CD14-positive monocyte (primary cell): ENCODE measurements around the gene LAMB1. TPM values are rescaled to one million over a fixed set of nuclear protein-coding genes. Genes with fewer than 3 reads are reported as not detected.

Experiments used
- DNase-seq, 3 donors: peaks; one replicate each; pipeline ENCODE4 v3.0.0-alpha.2; 2011 to 2022
- H2AFZ ChIP-seq: 2 replicates; pipeline ENCODE4 v1.6.0; 2012; ENCODE audit warnings: mild to moderate bottlenecking, low read depth, low read length, inconsistent platforms; ENCODE audit not compliant: insufficient read depth, poor library complexity, severe bottlenecking
- H3K27ac ChIP-seq, 2 donors: 1 replicate in 1 of 2; 2 replicates in 1 of 2; pipeline ENCODE4 v1.5.1; 2012 to 2013; ENCODE audit warnings: low read length in 2 of 2, control low read depth in 1 of 2, inconsistent platforms in 1 of 2, low read depth in 1 of 2, mild to moderate bottlenecking in 1 of 2
- H3K27me3 ChIP-seq, 2 donors: one replicate each; pipeline versions ENCODE4 v1.6.0 to v1.6.1; 2011 to 2013; ENCODE audit warnings: low read length in 2 of 2; ENCODE audit not compliant: control insufficient read depth in 2 of 2, insufficient read depth in 2 of 2
- H3K36me3 ChIP-seq, 2 donors: replicated peaks in 1 of 2; 1 replicate in 1 of 2; 2 replicates in 1 of 2; pipeline versions ENCODE4 v1.5.1 to v1.6.1; 2012 to 2013; ENCODE audit warnings: low read length in 2 of 2, control low read depth in 1 of 2, inconsistent platforms in 1 of 2, mild to moderate bottlenecking in 1 of 2; ENCODE audit not compliant: insufficient read depth in 2 of 2, control insufficient read depth in 1 of 2
- H3K4me1 ChIP-seq, 2 donors: 1 replicate in 1 of 2; 2 replicates in 1 of 2; pipeline versions ENCODE4 v1.5.1 to v1.6.1; 2012 to 2013; ENCODE audit warnings: low read length in 2 of 2, control low read depth in 1 of 2, inconsistent platforms in 1 of 2, mild to moderate bottlenecking in 1 of 2, moderate library complexity in 1 of 2; ENCODE audit not compliant: insufficient read depth in 2 of 2, control insufficient read depth in 1 of 2
- H3K4me2 ChIP-seq: replicated peaks from 2 replicates; pipeline ENCODE3; 2012; ENCODE audit warnings: low read length, moderate library complexity, mild to moderate bottlenecking; ENCODE audit not compliant: poor library complexity, severe bottlenecking; ENCODE audit errors: extremely low read depth
- H3K4me3 ChIP-seq, 3 experiments: fragments of 200-600 bp in 1 of 3; sonication (generic) in 1 of 3; replicated peaks in 1 of 3; 1 replicate in 2 of 3; 2 replicates in 1 of 3; pipeline ENCODE4 v1.5.1; 2011 to 2013; ENCODE audit warnings: low read length in 3 of 3, mild to moderate bottlenecking in 3 of 3, control low read depth in 2 of 3, low read depth in 2 of 3, inconsistent platforms in 1 of 3, moderate library complexity in 1 of 3
- H3K79me2 ChIP-seq: 2 replicates; pipeline ENCODE4 v1.6.0; 2012; ENCODE audit warnings: mild to moderate bottlenecking, control low read depth, inconsistent platforms, low read length, moderate library complexity; ENCODE audit not compliant: insufficient read depth
- H3K9ac ChIP-seq: 2 replicates; pipeline ENCODE4 v1.6.0; 2017; ENCODE audit warnings: low read length, mild to moderate bottlenecking; ENCODE audit not compliant: insufficient read depth, poor library complexity, severe bottlenecking
- H3K9me3 ChIP-seq, 2 donors: replicated peaks in 1 of 2; 1 replicate in 1 of 2; 2 replicates in 1 of 2; pipeline versions ENCODE4 v1.5.1 to v1.6.1; 2012 to 2013; ENCODE audit warnings: low read length in 2 of 2, control low read depth in 1 of 2; ENCODE audit not compliant: control insufficient read depth in 1 of 2, insufficient read depth in 1 of 2
- H4K20me1 ChIP-seq: 2 replicates; pipeline ENCODE4 v1.6.0; 2012; ENCODE audit warnings: mild to moderate bottlenecking, low read length, control low read depth, moderate library complexity; ENCODE audit not compliant: insufficient read depth
- H3K27ac Mint-ChIP-seq, 7 donors: one replicate each; pipeline ENCODE4 v1.8.0; 2020; ENCODE audit warnings: mild to moderate bottlenecking in 7 of 7, mixed read lengths in 7 of 7, moderate library complexity in 6 of 7, inconsistent platforms in 2 of 7
- H3K27me3 Mint-ChIP-seq, 3 donors: one replicate each; pipeline ENCODE4 v1.8.0; 2021 to 2022; ENCODE audit warnings: low read depth in 3 of 3, mild to moderate bottlenecking in 3 of 3, mixed read lengths in 3 of 3, moderate library complexity in 3 of 3, inconsistent platforms in 1 of 3
- H3K36me3 Mint-ChIP-seq, 2 donors: one replicate each; pipeline ENCODE4 v1.8.0; 2020; ENCODE audit warnings: mixed read lengths in 2 of 2, inconsistent platforms in 1 of 2, mild to moderate bottlenecking in 1 of 2
- H3K4me1 Mint-ChIP-seq: one replicate; pipeline ENCODE4 v1.8.0; 2020; ENCODE audit warnings: mild to moderate bottlenecking, mixed read lengths
- H3K4me3 Mint-ChIP-seq, 2 donors: one replicate each; pipeline ENCODE4 v1.8.0; 2020; ENCODE audit warnings: mild to moderate bottlenecking in 2 of 2, mixed read lengths in 2 of 2, moderate library complexity in 1 of 2
- H3K9me3 Mint-ChIP-seq, 7 donors: one replicate each; pipeline ENCODE4 v1.8.0; 2020 to 2022; ENCODE audit warnings: mixed read lengths in 7 of 7, mild to moderate bottlenecking in 6 of 7, moderate library complexity in 6 of 7, inconsistent platforms in 2 of 7
- CTCF ChIP-seq: fragments of 200-600 bp; IDR thresholded peaks from one replicate; pipeline ENCODE4 v1.8.0; 2022; ENCODE audit warnings: antibody characterized with exemption, mild to moderate bottlenecking
- WGBS: methylation state at CpG from one replicate; pipeline ENCODE4 v1.1.5; 2013; ENCODE audit warnings: missing lambda C conversion rate; ENCODE audit not compliant: insufficient coverage; 5-methylcytosine and 5-hydroxymethylcytosine counted together
- intact Hi-C, 2 donors: fragments of 100-400 bp; cut with micrococcal nuclease; formaldehyde crosslinking; loops; one replicate each; pipeline versions ENCODE4 v1.15.0 to v1.15.1; 2023
- polyA plus RNA-seq, 3 donors: library from polyadenylated mRNA; depleted of rRNA in 1 of 3; unstranded in 2 of 3; stranded (reverse) in 1 of 3; fragments of 300-500 nt in 2 of 3; fragments of >200 nt in 1 of 3; fragmentation: Illumina TruSeq in 2 of 3; gene quantifications; 1 replicate in 2 of 3; 2 replicates in 1 of 3; pipeline ENCODE4 v1.2.3, GENCODE V29; 2012 to 2021

Gene LAMB1
- polyA plus RNA-seq, 3 donors, result 0.42 TPM; not detected in 2

GRCh38 chr7:107936312-107936711 lies 66.6 kb downstream of the LAMB1 start:
- H3K27me3 ChIP-seq, result no peaks in the 10 kb centered on the region
- Mint-ChIP-seq H3K27me3 (peaks cover 0 to 1% (median 0%) of the 10 kb centered on the region in 3 donors), H3K27ac (peak overlapping the region in 1 of 7 donors; percentile 1), H3K4me1 (no peaks in the 10 kb centered on the region), H3K4me3 (no peak overlapping the region), H3K36me3 (peaks cover 20 to 24% of the 10 kb centered on the region in 2 donors), H3K9me3 (no peaks in the 10 kb centered on the region)
- H3K4me2 ChIP-seq, result no peak overlapping the region
- no peak overlapping the region for H3K27ac ChIP-seq
- no CpG with 5 or more reads among the region's 2 CpGs for WGBS
- H2AFZ ChIP-seq, result no peak overlapping the region
- no peaks in the 10 kb centered on the region for H3K79me2 ChIP-seq
- H3K36me3 ChIP-seq, result peaks cover 6 to 30% of the 10 kb centered on the region in 2 donors
- no peaks in the 10 kb centered on the region for H3K4me1 ChIP-seq
- no peaks in the 10 kb centered on the region for H4K20me1 ChIP-seq
- no peak overlapping the region for H3K4me3 ChIP-seq
- TF ChIP-seq CTCF, result no peak
- intact Hi-C loops, result no loop called here
- H3K9ac ChIP-seq, result no peak overlapping the region
- DNase-seq, result no peak
- no peaks in the 10 kb centered on the region for H3K9me3 ChIP-seq

- Histone ChIP-seq H3K4me1 (no peaks in the 10 kb centered on the region), H3K4me3 (no peak overlapping the region), H3K27me3 (no peaks in the 10 kb centered on the region), H3K9ac (no peak overlapping the region), H3K9me3 (no peaks in the 10 kb centered on the region), H3K79me2 (no peaks in the 10 kb centered on the region), H3K36me3 (peaks cover 4 to 31% of the 10 kb centered on the region in 2 donors), H3K27ac (no peak overlapping the region), H3K4me2 (no peak overlapping the region), H4K20me1 (no peaks in the 10 kb centered on the region), H2AFZ (no peak overlapping the region)
- Mint-ChIP-seq H3K9me3 (no peaks in the 10 kb centered on the region), H3K27me3 (peaks cover 0 to 1% (median 0%) of the 10 kb centered on the region in 3 donors), H3K36me3 (peaks cover 20 to 21% of the 10 kb centered on the region in 2 donors), H3K4me3 (no peak overlapping the region), H3K27ac (peak overlapping the region in 1 of 7 donors; percentile 67), H3K4me1 (no peaks in the 10 kb centered on the region)
- TF ChIP-seq CTCF, result no peak
- intact Hi-C loops, result no loop called here
- no peak for DNase-seq
- WGBS, result 100% methylated on average over 3 of the region's 8 CpGs
Measured at GRCh38 chr7:107934991-107935770, 67.8 kb downstream of the LAMB1 start.
